ENCODE measurements around the gene WDR64. TPM values are rescaled to one million over a fixed set of nuclear protein-coding genes. Genes with fewer than 3 reads are reported as not detected.

Gene WDR64
- total RNA-seq, 3 donors from 2014 or later (not counting 1 experiment from before 2014, with no cell fraction given) = not detected

DNA sequence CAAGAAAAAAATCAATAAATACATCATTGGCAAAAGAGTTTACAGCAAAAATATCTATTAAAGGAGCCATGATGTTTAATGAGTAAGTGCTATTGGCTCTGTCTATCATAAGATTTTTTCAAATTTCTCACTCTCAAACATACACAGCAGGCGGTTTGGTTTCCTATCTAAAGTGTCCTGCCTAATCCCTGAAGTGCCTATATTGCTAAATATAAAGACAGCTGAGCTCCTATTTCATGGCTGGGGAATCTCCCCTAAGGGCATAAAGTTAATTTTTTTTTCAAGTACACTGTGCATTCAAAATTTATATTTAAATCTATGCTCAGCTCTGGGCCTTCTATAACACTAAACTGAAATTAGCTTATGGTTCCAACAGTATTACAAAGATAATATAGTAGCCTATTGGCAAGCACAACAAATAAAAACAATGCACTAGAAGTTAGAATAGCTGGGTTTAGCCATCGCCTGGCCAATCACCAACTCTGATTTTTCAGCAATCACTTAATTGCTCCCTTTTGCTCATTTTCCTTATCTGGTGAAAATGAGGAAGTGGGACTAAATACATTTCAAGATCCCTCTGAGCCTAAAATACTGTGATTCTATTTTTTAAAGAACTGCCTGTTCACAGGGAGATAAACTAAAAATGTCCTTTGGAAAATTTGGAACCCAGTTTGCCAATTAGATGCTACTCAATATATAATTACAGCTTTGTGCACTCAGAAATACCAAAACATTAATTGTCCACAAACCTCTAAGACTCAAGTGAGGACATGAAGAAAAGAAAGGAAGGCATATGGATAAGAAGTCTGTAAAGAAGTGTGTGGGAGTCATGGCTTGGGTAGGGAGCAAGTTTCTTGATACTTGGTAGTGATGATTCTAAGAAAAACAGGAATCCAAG, 62.5 kb downstream of the WDR64 start:
- peaks cover 12 to 35% of the 10 kb centered on the region in 2 donors for H3K27me3 Mint-ChIP-seq (ENCODE audit: low read depth in 2 of 2)

DNA sequence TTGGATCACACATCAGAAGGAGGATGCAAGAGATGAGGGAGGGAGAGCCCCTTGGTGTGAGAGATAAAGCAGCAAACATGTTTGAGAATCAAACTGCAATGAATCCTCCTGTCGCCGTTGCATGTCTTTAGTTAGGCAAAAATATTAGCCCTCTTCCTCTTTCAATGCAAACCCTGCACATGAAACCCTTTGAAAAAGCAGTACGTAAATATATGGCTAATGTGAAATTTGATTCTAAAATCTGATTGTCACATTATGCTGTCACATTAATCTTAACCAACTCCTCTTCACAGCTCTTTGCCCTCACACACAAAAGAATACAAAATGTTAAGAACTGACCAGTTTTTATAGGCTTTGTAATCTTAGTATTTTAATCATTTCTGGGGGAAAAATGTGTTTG, 63.4 kb downstream of the WDR64 start:
- H3K4me1 Mint-ChIP-seq = peaks cover 0 to 7% of the 10 kb centered on the region in 2 donors
- no peaks in the 10 kb centered on the region for H3K27me3 ChIP-seq (ENCODE audit: control insufficient read depth, insufficient read depth, low read length)
- intact Hi-C loops (cut with micrococcal nuclease) = no loop called here
- H3K4me3 Mint-ChIP-seq = no peak overlapping the region
- whole genome bisulfite sequencing (ENCODE audit: insufficient coverage) = 82% methylated on average over 2 of the region's 3 CpGs
- H3K4me1 ChIP-seq (ENCODE audit: control insufficient read depth, insufficient read depth, low read length) = no peaks in the 10 kb centered on the region
- TF ChIP-seq, protein P1, sequence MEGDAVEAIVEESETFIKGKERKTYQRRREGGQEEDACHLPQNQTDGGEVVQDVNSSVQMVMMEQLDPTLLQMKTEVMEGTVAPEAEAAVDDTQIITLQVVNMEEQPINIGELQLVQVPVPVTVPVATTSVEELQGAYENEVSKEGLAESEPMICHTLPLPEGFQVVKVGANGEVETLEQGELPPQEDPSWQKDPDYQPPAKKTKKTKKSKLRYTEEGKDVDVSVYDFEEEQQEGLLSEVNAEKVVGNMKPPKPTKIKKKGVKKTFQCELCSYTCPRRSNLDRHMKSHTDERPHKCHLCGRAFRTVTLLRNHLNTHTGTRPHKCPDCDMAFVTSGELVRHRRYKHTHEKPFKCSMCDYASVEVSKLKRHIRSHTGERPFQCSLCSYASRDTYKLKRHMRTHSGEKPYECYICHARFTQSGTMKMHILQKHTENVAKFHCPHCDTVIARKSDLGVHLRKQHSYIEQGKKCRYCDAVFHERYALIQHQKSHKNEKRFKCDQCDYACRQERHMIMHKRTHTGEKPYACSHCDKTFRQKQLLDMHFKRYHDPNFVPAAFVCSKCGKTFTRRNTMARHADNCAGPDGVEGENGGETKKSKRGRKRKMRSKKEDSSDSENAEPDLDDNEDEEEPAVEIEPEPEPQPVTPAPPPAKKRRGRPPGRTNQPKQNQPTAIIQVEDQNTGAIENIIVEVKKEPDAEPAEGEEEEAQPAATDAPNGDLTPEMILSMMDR (IDR thresholded peaks at IDR 0.05) = no peak
- H3K4me3 ChIP-seq (ENCODE audit: low read length) = no peak overlapping the region
- ATAC-seq (no peak), DNase-seq (no peak)
- H3K27me3 Mint-ChIP-seq (ENCODE audit: low read depth in 2 of 2) = peaks cover 13 to 42% of the 10 kb centered on the region in 2 donors
- H3K36me3 ChIP-seq (ENCODE audit: control insufficient read depth, insufficient read depth, low read length) = no peaks in the 10 kb centered on the region
- H3K9me3 ChIP-seq (ENCODE audit: control insufficient read depth, insufficient read depth, low read length) = no peaks in the 10 kb centered on the region
- H3K27ac Mint-ChIP-seq = no peak overlapping the region
- H3K36me3 Mint-ChIP-seq = no peaks in the 10 kb centered on the region
- no peak overlapping the region for H3K27ac ChIP-seq (ENCODE audit: low read length)
- peaks cover 0 to 2% of the 10 kb centered on the region in 2 donors for H3K9me3 Mint-ChIP-seq

More for the DNA sequence above, 62.5 kb downstream of the WDR64 start:
- Histone ChIP-seq H3K4me1 (ENCODE audit: control insufficient read depth, insufficient read depth, low read length) (no peaks in the 10 kb centered on the region), H3K27me3 (ENCODE audit: control insufficient read depth, insufficient read depth, low read length) (no peaks in the 10 kb centered on the region), H3K9me3 (ENCODE audit: control insufficient read depth, insufficient read depth, low read length) (no peaks in the 10 kb centered on the region), H3K27ac (ENCODE audit: low read length) (no peak overlapping the region), H3K36me3 (ENCODE audit: control insufficient read depth, insufficient read depth, low read length) (no peaks in the 10 kb centered on the region), H3K4me3 (ENCODE audit: low read length) (no peak overlapping the region)
- WGBS (ENCODE audit: insufficient coverage) = 100% methylated on average over 2 of the region's 2 CpGs
- Mint-ChIP-seq H3K4me1 (peaks cover 0 to 7% of the 10 kb centered on the region in 2 donors), H3K4me3 (no peak overlapping the region), H3K36me3 (no peaks in the 10 kb centered on the region), H3K27ac (no peak overlapping the region), H3K9me3 (peaks cover 0 to 2% of the 10 kb centered on the region in 2 donors)
- DNase-seq (no peak), ATAC-seq (no peak)
- intact Hi-C loops (cut with micrococcal nuclease) = no loop called here
- TF ChIP-seq, protein P1 (IDR thresholded peaks at IDR 0.05) = no peak

DNA sequence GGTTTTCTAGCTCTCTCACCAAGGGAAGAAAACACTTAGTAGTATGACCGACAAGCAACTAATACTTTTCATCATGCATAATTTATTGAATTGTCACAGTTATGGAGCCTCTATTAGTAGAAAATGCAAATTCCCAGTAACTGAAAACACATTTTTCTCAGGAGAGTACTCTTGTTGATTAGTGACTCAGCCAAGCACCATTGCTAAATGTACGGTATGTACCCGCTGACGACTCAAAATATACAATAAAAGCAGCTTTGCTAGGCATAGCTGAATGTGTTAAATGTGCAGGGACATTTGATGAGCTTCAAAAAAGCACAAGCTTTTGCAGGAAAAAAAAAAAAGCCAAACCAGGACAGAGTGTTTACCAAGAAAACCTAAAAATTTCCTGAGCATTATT, 63.9 kb downstream of the WDR64 start:
- ATAC-seq = no peak
- no peak overlapping the region for H3K4me3 ChIP-seq (ENCODE audit: low read length)
- H3K36me3 ChIP-seq (ENCODE audit: control insufficient read depth, insufficient read depth, low read length) = no peaks in the 10 kb centered on the region
- Mint-ChIP-seq H3K9me3 (no peaks in the 10 kb centered on the region), H3K27me3 (ENCODE audit: low read depth in 2 of 2) (peaks cover 11 to 45% of the 10 kb centered on the region in 2 donors), H3K27ac (no peak overlapping the region), H3K36me3 (no peaks in the 10 kb centered on the region), H3K4me1 (peaks cover 0 to 5% of the 10 kb centered on the region in 2 donors), H3K4me3 (no peak overlapping the region)
- 97% methylated on average over 3 of the region's 4 CpGs for WGBS (ENCODE audit: insufficient coverage)
- intact Hi-C loops (cut with micrococcal nuclease) = no loop called here
- H3K27me3 ChIP-seq (ENCODE audit: control insufficient read depth, insufficient read depth, low read length) = no peaks in the 10 kb centered on the region
- TF ChIP-seq, protein P1 (IDR thresholded peaks at IDR 0.05) = no peak
- DNase-seq = no peak
- H3K4me1 ChIP-seq (ENCODE audit: control insufficient read depth, insufficient read depth, low read length) = no peaks in the 10 kb centered on the region
- H3K9me3 ChIP-seq (ENCODE audit: control insufficient read depth, insufficient read depth, low read length) = no peaks in the 10 kb centered on the region
- no peak overlapping the region for H3K27ac ChIP-seq (ENCODE audit: low read length)

Data from natural killer cell (primary cell).